Measurements from ENCODE around the gene BTBD16.

Gene BTBD16

GRCh38 chr10:122379537-122379936 is 108.4 kb downstream of the BTBD16 start:
- Mint-ChIP-seq H3K4me3 (no peak overlapping the region), H3K9me3 (peaks cover 12% of the 10 kb centered on the region), H3K27ac (no peak overlapping the region), H3K4me1 (ENCODE audit: low read depth) (peaks cover 75% of the 10 kb centered on the region), H3K27me3 (no peaks in the 10 kb centered on the region), H3K36me3 (ENCODE audit: low read depth) (peaks cover 29% of the 10 kb centered on the region)

GRCh38 chr10:122380703-122381102 is 109.6 kb downstream of the BTBD16 start:
- Mint-ChIP-seq H3K4me1 (ENCODE audit: low read depth) (peaks cover 73% of the 10 kb centered on the region), H3K9me3 (peaks cover 12% of the 10 kb centered on the region), H3K27ac (no peak overlapping the region), H3K4me3 (no peak overlapping the region), H3K27me3 (no peaks in the 10 kb centered on the region), H3K36me3 (ENCODE audit: low read depth) (peaks cover 32% of the 10 kb centered on the region)

DNA sequence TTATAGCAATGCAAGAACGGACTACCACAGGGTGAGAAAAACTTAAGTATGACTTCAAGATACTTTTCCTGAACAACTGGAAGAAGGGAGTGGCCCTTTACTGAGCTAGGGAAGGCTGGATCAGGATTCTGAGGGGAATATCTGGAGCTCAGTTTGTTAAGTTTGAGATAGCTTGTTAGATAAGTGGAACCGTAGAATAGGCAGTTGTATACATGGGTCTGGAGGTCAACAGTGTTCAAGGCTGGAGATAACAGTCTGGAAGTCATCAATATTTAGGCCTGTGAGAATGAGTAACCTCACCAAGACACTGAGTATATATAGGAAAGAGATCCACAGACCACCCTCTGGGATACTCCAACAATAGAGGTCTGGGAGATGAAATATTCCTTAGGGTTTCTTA is 110.6 kb downstream of the BTBD16 start:
- Mint-ChIP-seq H3K9me3 (peaks cover 12% of the 10 kb centered on the region), H3K27ac (no peak overlapping the region), H3K4me1 (ENCODE audit: low read depth) (peaks cover 73% of the 10 kb centered on the region), H3K27me3 (no peaks in the 10 kb centered on the region), H3K36me3 (ENCODE audit: low read depth) (peaks cover 33% of the 10 kb centered on the region), H3K4me3 (no peak overlapping the region)

- Mint-ChIP-seq H3K9me3 (peaks cover under 1% of the 10 kb centered on the region), H3K4me3 (no peak overlapping the region), H3K27me3 (no peaks in the 10 kb centered on the region), H3K27ac (no peak overlapping the region), H3K36me3 (ENCODE audit: low read depth) (peaks cover 38% of the 10 kb centered on the region), H3K4me1 (ENCODE audit: low read depth) (peaks cover 68% of the 10 kb centered on the region)
Measured at GRCh38 chr10:122386514-122386913, 115.4 kb downstream of the BTBD16 start.

GRCh38 chr10:122387572-122387971 is 116.5 kb downstream of the BTBD16 start:
- no peaks in the 10 kb centered on the region for H3K27me3 Mint-ChIP-seq
- peaks cover 42% of the 10 kb centered on the region for H3K36me3 Mint-ChIP-seq (ENCODE audit: low read depth)
- H3K4me3 Mint-ChIP-seq = no peak overlapping the region
- no peaks in the 10 kb centered on the region for H3K9me3 Mint-ChIP-seq
- H3K27ac Mint-ChIP-seq = peak overlapping the region; percentile 72
- peaks cover 65% of the 10 kb centered on the region for H3K4me1 Mint-ChIP-seq (ENCODE audit: low read depth)

Measured in stimulated activated naive CD8-positive, alpha-beta T cell treated with anti-CD3 and anti-CD28 coated beads, Interleukin-15, Interleukin-2, amounts not matched to agents 100 ng/mL and 50 ng/mL, for 24 hours (primary cell).